Measurements from ENCODE around the gene ZMAT2. TPM values are rescaled to one million over a fixed set of nuclear protein-coding genes. Genes with fewer than 3 reads are reported as not detected.

Gene ZMAT2
- total RNA-seq, 1 experiment from 2014 or later = 60.1 TPM

GRCh38 chr5:140671472-140672125 is 28.6 kb upstream of the ZMAT2 start:
- Histone ChIP-seq H4K20me1 (ENCODE audit: insufficient read depth) (no peaks in the 10 kb centered on the region), H3K4me3 (no peak overlapping the region), H3K79me2 (ENCODE audit: low read depth) (peaks cover 13% of the 10 kb centered on the region), H3K9me3 (ENCODE audit: insufficient read depth, low read depth) (no peaks in the 10 kb centered on the region), H3K4me1 (replicated peaks; ENCODE audit: insufficient read depth) (peaks cover 4% of the 10 kb centered on the region; the same call in 1 of the 2 replicates), H3K9me2 (ENCODE audit: insufficient read depth) (no peaks in the 10 kb centered on the region), H3K36me3 (ENCODE audit: low read depth) (peaks cover 25% of the 10 kb centered on the region; the same call in 1 of the 2 replicates), H3K27ac (no peak overlapping the region), H3F3A (ENCODE audit: insufficient read depth, low read depth) (peaks cover 3% of the 10 kb centered on the region; the same call in 1 of the 2 replicates), H3K27me3 (ENCODE audit: insufficient read depth, low read depth) (no peaks in the 10 kb centered on the region), H3K4me2 (no peak overlapping the region), H2AFZ (no peak overlapping the region)
- no TSS peak for BruUV-seq (replicated peaks)
- POLR2A ChIA-PET (ENCODE audit: unreplicated experiment) = no interaction called here
- DNase-seq = no peak
- CTCF ChIA-PET = no interaction called here
- intact Hi-C loops (cut with micrococcal nuclease; ENCODE audit: unreplicated experiment) = no loop called here
- TF ChIP-seq CTCF (conservative IDR thresholded peaks at IDR 0.05) = no peak
- TF ChIP-seq EZH2 (IDR thresholded peaks at IDR 0.05; ENCODE audit: low read depth) = no peak

GRCh38 chr5:140672455-140673186 is 27.6 kb upstream of the ZMAT2 start:
- Histone ChIP-seq H3K27ac (no peak overlapping the region), H2AFZ (no peak overlapping the region), H3K36me3 (ENCODE audit: low read depth) (peaks cover 23% of the 10 kb centered on the region; the same call in 1 of the 2 replicates), H3K4me2 (no peak overlapping the region), H3K4me3 (no peak overlapping the region), H3K9me3 (ENCODE audit: insufficient read depth, low read depth) (no peaks in the 10 kb centered on the region), H3K9me2 (ENCODE audit: insufficient read depth) (no peaks in the 10 kb centered on the region), H4K20me1 (ENCODE audit: insufficient read depth) (no peaks in the 10 kb centered on the region), H3K4me1 (replicated peaks; ENCODE audit: insufficient read depth) (no peaks in the 10 kb centered on the region), H3K79me2 (ENCODE audit: low read depth) (peaks cover 3% of the 10 kb centered on the region), H3F3A (ENCODE audit: insufficient read depth, low read depth) (peaks cover 3% of the 10 kb centered on the region; the same call in 1 of the 2 replicates), H3K27me3 (ENCODE audit: insufficient read depth, low read depth) (no peaks in the 10 kb centered on the region)
- TF ChIP-seq CTCF (conservative IDR thresholded peaks at IDR 0.05) = no peak
- ChIA-PET POLR2A (ENCODE audit: unreplicated experiment) (no interaction called here), CTCF (no interaction called here)
- no TSS peak for BruUV-seq (replicated peaks)
- intact Hi-C loops (cut with micrococcal nuclease; ENCODE audit: unreplicated experiment) = no loop called here
- no peak for DNase-seq

GRCh38 chr5:140673187-140673976 is 26.9 kb upstream of the ZMAT2 start, which contains the start of gene DND1:
Gene DND1 (minus strand): TSS chr5:140673576. CDS start chr5:140673542, 34 bp downstream.
- Histone ChIP-seq H2AFZ (no peak within 1 kb of the TSS), H3K4me1 (replicated peaks; ENCODE audit: insufficient read depth) (no peaks in the 10 kb centered on the region), H3K4me3 (no peak within 1 kb of the TSS), H3K9me3 (ENCODE audit: insufficient read depth, low read depth) (no peaks in the 10 kb centered on the region), H3K79me2 (ENCODE audit: low read depth) (no peaks in the 10 kb centered on the region), H4K20me1 (ENCODE audit: insufficient read depth) (no peaks in the 10 kb centered on the region), H3K27ac (no peak within 1 kb of the TSS), H3K36me3 (ENCODE audit: low read depth) (peaks cover 16% of the 10 kb centered on the region; the same call in 1 of the 2 replicates), H3F3A (ENCODE audit: insufficient read depth, low read depth) (peaks cover 3% of the 10 kb centered on the region; the same call in 1 of the 2 replicates), H3K9me2 (ENCODE audit: insufficient read depth) (no peaks in the 10 kb centered on the region), H3K27me3 (ENCODE audit: insufficient read depth, low read depth) (no peaks in the 10 kb centered on the region), H3K4me2 (no peak within 1 kb of the TSS)
- BruUV-seq (replicated peaks) = no TSS peak
- intact Hi-C loops (cut with micrococcal nuclease; ENCODE audit: unreplicated experiment) = no loop called here
- DNase-seq = no peak
- TF ChIP-seq CTCF (conservative IDR thresholded peaks at IDR 0.05) (no peak), EZH2 (IDR thresholded peaks at IDR 0.05; ENCODE audit: low read depth) (no peak)
- ChIA-PET CTCF (no interaction called here), POLR2A (ENCODE audit: unreplicated experiment) (no interaction called here)

All from PC-9 (cell line).